GM18873 (cell line): ENCODE measurements around the gene TLR5.

Experiments
- ATAC-seq: cut with Tn5 transposase; IDR thresholded peaks from one replicate; pipeline ENCODE4 v1.9.1; 2021; ENCODE audit warnings: mild to moderate bottlenecking, moderate library complexity, moderate number of reproducible peaks; ENCODE audit not compliant: unreplicated experiment, low FRiP score

TLR5 gene

DNA sequence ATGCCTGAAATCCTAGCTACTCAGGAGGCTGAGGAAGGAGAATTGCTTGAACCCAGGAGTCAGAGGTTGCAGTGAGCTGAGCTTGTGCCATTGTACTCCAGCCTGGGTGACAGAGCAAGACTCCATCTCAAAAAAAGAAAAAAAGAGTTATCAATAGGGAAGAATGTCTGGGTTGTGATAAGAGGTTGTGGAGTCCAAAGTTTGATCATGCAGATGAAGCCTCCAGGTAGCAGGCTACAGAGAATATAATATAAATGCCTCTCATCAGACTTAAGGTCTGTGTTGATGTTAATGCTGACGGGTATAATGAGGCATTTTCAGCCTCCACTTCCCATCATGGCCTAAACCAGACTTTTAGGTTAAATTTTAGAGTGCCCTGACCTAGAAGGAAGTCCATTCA is 24.6 kb downstream of the TLR5 start:
- no peak for ATAC-seq

DNA sequence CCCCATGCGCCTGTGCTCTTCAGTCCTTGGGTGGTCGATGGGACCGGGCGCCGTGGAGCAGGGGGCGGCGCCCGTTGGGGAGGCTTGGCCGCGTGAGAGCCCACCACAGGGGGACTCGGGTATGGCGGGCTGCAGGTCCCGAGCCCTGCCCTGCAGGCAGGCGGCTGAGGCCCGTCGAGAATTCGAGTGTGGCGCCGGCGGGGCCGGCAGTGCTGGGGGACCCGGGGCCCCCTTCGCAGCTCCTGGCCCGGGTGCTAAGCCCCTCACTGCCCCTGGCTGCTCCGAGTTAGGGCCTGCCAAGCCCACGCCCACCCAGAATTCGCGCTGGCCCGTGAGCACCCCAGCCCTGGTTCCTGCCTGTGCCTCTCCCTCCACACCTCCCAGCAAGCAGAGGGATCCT is 26.1 kb downstream of the TLR5 start:
- ATAC-seq, result no peak

DNA sequence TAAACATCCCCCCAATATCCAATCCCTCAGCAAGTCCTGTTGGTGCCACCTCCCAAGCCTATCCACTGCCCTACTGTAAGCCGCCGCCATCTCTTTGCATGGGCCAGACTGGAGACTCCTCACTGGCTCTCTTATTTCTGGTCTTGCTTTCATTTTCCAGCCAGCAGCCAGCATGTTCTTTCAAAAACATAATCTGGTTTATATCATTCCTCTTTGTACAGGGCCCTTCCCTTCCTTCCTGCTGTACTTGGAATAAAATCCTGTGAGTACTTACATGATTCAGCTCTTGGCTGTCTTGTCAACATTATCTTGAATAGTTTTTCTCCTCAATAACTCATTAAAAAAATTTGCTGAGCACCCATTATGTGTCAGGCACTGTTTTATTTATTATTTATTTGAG is 28.2 kb downstream of the TLR5 start:
- no peak for ATAC-seq

DNA sequence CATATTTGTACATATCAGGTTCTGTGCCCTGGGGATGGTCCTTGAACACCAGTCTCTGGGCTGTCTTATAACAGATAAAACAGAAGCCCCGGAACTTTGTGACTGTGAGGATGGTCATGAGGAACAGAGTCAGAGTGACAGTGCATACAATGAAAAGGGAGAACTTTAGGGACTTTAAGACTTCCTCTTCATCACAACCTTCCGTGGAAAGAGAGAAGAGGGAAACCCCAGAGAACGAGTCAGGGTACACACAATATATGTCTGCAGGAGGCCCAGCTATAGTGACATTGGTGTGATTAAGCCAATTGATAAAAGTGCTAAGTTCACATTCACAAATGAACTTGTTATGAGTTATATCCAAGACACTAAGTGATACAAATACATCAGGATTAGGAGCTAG is 32.1 kb downstream of the TLR5 start:
- ATAC-seq, result no peak

DNA sequence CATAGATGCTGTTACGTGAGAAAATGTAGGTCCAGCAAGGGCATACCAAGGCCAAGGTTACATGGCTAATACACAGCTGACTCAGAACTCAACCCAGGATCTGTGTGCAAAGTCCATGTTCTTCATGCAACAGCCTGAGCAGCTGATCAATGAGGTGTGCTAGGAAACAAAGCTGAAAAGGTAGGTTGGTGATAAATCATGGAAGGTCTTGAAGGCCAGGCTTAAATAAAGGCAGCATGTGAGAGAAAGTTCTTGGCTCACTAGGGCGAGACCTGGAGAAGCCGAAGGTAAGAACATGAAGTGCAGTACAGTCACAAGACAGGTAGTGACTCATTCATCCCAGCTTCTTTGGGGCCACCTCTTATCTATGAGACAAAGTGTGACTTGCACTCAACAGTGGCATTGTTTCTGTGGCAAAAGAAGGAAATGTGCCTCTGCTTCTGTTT is 33.4 kb downstream of the TLR5 start:
- no peak for ATAC-seq

DNA sequence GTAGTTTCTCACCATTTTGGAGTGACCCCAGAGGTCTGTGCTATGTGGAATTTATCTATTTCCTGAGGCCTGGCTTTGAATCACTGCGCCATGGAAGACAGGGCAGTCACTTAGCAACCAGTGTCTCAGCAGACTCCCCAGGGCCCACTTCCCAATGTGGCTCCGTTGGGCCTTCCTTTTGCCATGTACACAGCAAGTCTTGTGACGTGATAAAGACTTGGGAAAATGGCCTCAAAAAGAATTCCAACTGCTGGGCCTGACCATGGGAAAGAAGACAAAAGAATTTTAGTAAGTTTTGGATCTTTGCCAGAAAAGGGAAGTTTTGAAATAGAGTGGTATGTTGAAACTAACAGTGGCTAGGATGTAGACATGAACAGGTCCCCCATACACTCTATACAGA is 36.2 kb downstream of the TLR5 start:
- ATAC-seq, result no peak

DNA sequence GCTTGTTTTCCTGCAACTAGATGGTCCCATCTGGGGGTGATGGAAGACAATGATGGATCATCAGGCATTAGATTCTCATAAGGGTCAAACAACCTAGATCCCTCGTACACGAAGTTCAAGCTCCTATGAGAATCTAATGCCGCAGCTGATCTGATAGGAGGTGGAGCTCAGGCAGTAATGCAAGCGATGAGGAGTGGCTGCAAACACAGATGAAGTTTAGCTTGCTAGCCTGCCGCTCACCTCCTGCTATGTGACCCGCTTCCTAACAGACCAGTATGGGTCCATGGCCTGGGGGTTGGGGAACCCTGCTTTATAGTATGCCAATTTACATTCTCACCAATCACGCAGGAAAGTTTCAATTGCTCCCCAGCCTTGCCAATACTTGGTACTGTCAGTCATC is 37.5 kb downstream of the TLR5 start:
- ATAC-seq, result no peak

DNA sequence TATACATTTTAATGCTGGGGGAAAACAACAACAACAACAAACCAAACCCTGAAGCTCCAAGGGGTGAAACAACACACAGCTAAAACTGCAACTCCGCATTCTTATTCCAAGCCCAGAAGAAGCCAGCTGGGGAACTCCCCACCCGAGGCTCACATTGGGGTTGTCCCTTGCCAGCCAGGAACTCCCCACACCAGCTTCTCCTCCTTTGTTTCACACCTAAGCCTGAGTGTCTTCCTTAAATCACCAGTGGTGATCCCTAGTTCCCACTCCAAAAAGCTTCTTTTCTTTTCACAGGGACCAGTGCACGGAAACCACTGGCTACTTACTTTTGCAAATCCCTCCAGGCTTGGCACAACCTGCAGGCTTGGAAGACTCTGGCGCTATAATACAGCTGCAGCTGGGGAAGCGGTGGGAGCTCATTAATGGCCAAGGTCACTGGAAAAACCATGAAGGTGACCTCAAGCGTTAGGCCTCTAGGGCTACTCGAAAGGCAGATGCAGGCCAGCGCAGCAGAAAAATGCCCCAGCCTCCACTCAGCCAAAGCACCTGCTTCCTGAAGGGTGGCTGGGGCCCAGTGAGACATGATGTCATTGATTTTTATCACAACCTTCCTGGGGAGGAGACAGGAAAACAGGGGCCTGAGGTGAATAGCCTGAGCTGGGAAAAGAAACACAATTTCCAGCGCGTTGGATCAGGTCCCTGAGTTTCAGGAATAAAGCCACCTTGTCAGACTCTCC is 40.1 kb downstream of the TLR5 start:
- no peak for ATAC-seq

DNA sequence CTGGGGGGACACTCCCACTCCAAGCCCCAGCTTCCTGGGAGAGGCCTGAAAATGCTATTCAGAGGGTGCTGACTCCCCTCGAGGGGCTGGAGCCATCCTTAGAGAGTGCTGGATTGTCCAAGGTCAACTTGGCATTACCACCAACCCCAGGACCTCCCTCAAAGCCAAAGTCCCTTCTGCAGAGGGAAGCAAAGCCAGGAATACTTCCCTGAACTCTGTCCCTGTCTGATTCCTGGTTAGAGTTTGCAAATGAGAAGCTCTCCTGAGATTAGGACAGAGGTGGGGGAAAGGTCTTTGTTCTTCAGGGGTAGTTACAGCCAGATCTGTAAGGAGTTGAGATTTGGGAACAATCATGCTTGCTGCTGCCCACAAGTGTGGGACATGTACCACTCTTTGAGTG is 45.3 kb downstream of the TLR5 start:
- no peak for ATAC-seq

DNA sequence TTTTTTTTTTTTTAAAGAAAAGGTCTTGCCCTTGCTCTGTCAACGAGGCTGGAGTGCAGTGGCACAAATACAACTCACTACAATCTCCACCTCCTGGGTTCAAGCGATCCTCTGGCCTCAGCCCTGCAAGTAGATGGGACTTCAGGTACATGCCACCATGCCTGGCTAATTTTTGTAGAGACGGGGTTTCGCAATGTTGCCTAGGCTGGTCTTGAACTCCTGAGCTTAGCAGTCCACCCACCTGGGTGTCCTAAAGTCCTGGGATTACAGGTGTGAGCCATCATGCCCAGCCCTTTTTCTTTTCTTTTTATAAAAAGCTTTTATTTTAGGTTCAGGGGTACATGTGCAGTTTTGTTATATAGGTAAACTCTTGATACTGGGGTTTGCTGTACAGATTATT is 47.2 kb downstream of the TLR5 start:
- ATAC-seq, result no peak

DNA sequence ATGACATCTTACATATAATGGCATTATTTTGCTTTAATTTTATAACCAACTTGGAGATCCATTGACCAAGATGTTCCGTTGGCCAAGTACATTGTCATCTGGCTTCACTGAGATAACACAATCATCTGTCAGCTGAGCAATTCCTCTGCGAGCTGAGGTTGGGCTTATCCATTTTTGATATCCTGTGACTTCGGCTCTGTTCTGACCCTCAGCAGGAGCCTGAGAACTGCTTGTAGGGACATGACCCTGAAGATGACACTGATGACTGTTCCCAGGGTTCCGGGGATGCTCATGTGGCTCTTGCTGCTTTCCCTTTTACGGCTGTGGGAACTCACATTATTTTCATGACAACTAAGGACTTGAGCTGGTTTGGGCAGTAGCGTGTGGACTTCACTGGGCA is 51.2 kb downstream of the TLR5 start:
- no peak for ATAC-seq

DNA sequence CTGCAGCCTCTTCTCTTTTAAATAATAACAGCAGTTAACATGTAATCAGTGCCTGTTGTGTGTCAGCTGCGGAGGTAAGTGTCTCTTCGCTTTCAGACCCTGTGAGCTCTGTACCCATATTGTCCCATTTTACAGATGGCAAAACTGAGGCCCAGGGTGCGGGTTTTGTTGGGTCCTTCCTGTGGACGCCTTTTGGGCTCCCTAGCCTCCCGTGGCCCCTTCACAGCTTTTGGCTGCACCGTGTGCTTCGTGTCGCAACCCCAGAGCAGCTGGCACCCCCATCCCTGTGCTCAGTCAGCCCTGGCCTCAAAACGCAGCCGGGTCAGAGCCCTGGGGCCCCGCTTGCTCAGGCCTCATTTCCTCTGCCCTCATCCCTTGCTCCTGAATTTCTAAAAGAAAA is 53.8 kb downstream of the TLR5 start:
- ATAC-seq, result no peak

DNA sequence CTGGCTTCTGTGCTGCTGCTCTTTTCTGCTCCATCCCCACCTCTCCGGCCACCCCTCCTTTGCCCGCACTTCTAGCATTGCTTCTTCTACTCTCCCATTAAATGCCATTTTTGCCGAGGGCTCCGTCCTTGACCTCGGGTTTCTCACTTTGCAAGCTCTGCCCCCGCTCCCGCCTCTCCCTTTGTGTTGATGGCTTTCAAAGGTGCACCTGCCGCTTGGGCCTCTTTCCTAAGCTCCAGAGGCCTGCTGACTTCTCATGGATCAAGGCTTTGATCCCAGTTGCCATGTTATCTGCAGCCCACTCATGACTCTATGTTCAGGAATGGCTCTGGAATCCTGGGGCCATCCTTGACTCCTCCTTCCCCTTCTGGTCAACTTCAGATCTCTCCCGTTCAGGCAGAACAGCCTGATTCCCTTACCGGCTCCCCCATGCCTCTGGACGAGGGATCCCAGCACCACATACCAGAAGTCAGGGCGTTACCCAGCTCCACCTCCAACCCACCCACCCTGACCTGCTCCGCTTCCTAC is 54.3 kb downstream of the TLR5 start:
- no peak for ATAC-seq

DNA sequence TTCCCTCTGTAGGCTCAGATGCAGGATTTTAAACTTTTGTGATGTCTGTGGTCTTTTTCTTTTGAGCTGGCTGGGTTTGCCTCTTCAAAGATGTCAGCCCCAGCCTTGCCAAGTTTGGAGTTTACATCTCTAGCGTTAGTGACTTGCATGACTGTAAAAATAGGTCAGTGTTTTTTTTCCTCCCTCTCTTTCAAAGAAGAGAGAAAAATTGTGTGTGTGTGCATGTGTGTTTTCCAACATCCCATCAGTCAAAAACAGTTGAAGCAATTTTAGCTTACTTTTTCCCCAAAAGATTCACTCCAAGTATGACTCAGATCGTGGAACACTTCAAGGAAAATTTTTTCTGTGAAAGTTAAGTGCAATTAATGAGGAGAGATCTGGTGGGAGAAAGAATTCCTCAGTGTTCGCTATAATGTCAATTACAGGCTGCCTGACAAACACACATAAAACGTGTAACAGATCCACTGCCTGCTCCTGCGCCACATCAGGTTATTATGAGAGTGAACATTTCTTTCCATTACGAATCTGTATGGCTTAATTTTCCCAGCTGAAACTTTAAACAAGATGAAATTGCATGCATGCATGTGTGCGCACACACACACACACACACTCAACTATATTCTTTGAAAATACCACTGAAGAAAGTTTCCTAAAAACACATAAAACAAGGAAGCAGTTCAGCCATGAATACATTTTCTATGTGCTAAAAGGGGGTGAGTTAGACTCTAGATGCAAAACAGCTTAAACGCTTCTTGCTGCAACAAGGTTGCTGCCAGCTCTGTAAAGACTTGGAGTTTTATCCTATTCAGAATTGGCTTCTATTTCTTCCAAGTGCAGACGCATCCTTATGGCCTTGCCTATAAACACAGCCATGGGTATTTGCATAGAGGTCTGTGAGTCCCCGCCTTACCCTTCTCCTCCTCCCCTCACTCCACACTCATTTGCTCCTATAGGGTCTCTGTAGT is 55.5 kb downstream of the TLR5 start:
- ATAC-seq, result no peak

DNA sequence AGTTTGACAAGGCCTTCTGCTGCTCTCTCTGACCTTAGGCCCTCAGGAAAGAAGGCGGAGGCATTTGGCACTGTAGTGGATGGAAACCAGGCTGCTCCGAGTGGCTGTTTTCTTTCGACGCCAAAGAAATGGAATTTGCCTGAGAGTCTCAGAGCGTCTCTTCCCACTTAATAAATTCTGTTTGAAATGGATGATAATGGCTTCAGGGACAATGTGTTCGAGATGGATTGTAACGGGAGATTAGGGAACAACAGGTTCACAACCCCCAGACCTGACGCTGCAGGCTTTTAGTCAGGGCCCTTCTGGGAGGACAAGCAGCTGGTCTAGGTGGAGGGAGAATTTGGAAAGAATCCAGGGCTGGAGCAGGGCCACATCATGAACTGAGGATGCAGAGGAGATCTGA is 58.6 kb downstream of the TLR5 start:
- no peak for ATAC-seq

DNA sequence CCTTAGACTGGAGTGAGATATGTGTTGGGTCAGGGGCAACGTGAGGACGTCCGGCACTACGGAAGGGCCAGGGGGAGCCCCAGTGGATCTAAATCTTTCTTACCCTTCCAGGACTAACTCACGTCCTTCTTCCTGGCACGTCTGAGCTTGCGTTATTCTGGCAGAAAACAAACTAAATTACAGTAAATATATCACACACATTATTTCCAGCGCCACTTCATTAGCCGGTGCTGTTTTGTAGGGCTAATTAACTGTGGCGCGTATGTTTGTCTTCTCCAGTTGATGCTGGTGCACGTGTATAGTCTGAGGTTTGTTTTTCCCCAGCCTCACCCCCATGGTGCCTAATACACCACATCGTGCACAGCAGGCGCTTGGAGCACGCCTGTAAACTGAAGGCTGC is 59.2 kb downstream of the TLR5 start:
- no peak for ATAC-seq

DNA sequence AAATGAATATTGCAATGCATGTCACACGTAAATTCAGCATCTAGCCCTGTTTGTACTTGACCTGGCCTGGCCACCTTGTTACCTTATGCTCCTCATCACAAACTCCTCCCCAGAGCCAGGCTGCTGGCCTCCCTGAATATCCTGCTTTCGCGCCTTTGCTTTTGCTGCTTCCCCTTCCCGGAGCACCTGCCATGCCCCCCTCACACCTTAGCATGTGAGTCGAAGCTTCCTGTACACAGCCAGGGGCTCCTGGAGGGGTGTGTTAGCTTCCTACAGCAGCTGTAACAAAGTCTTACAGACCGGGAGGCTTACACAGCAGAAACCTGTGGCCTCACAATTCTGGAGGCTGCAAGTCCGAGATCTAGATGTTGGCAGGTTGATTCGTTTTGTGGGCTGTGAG is 60.1 kb downstream of the TLR5 start:
- ATAC-seq, result no peak

DNA sequence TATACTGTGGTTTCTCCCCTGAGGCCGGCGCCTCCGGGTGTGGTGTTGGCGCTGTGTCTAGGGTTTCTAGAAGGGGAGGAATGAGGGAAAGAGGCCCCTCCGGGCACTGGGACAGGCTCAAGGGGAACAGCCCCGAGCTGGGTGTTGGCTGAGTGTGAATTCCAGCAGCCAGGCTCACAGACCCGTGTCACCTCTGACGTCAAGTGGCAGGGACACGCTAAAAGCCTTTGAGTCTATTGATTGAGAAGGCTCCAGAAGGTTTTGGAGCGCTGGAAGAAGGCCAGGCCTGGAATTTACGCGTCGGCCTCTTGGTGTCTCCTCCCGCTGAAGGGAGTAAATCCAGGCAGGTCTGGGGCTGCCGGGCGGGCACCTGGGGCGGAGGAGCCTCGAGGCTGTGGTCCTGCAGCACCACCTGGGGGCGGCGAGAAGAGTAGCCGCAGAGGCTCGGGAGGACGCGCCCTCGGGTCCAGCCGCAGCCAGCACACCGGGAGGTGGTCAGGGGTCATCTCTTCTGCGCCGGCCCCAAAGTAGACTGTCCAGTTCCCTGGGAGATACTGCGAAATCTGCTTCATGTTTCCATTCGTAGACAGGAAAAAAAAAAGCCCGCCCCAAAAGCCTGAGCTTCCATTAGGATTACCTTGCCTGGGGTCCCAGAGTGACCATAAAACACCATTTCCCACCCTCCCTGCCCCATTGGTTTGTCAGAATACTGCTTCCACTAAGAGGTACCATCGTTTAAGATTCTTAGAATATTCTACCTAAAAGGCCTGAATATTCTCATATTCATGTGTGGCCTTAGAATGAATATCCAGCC is 61.7 kb downstream of the TLR5 start:
- ATAC-seq, result peak; percentile 90

DNA sequence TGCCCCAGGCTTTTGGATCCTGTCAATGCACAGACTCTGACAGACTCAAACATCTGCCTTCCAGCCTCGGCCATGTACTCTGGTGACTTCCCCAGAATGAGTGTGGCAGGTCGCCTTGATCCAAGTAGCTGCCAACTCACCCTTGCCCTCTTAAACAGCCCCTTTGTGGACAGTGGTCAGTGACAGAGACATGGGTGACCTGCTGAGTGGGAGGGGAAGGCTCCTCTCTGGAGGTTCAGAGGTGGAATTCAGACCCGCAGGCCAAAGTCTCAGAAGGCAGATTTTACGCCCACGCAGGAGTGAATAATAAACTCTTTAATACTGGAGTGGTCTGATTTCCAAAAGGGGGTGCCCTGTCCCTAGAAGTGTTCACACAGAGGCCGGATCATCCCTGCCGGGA is 63.5 kb downstream of the TLR5 start:
- no peak for ATAC-seq

DNA sequence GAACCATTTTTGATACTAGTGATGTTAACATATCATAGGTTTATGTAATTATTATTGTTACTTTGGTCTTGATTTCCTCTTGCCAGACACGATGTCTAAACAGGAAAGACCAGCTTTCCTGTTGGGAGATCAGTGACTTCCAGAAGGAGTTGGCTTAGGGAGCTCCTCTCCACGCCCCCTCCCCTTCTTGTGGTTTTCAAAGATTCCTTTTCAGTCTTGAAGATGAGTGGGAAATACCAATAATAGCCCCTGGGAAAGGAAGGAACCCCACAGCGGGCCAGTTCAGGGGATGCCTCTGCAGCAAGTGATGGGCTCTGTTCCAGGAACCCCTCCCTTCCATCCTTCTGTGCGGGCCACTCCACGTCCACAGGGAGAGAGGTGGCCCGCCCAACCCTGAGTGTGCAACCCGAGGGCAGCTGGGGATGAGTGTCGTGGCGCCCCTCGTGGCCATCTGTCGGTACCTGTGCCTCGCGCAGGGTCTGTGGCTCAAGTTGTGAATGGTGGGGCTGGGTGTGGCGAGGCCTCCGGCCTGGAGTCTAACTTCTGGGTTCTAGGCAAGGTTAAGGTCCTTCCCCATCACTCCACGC is 65.7 kb downstream of the TLR5 start:
- ATAC-seq, result no peak
